Measurements from ENCODE around the gene ZSWIM8.

- TF ChIP-seq ZFX (IDR thresholded peaks at IDR 0.05) (no peak), CTCF (conservative IDR thresholded peaks at IDR 0.05) (no peak)
Observed at GRCh38 chr10:73817826-73818225, 32.4 kb downstream of the ZSWIM8 start.
